Gastroesophageal sphincter (tissue), 4 donors: ENCODE results near the gene DBH. TPM values are rescaled to one million over a fixed set of nuclear protein-coding genes. Genes with fewer than 3 reads are reported as not detected.
"Not testable (repeated sequence)": the region's sequence is repeated elsewhere in the genome, so short reads cannot be mapped to it uniquely, and the experiment has no call there.

Experiments
- ATAC-seq: fragments of 150-250 bp; one replicate; pipeline ENCODE4 v1.9.1; 2016; ENCODE audit warnings: mild to moderate bottlenecking, moderate library complexity
- H3K27ac ChIP-seq, 4 donors: fragments of 200-600 bp; sonication (generic) in 3 of 4; 1 replicate in 3 of 4; 2 replicates in 1 of 4; pipeline ENCODE4 v1.5.1; 2016 to 2019
- H3K27me3 ChIP-seq: fragments of 200-600 bp; sonication (generic); one replicate; pipeline ENCODE4 v1.5.1; 2019
- H3K36me3 ChIP-seq, 2 donors: fragments of 200-600 bp; sonication (generic); one replicate each; pipeline ENCODE4 v1.5.1; 2019; ENCODE audit warnings: control low read depth in 1 of 2
- H3K4me1 ChIP-seq, 3 donors: fragments of 200-600 bp; sonication (generic); 1 replicate in 2 of 3; 2 replicates in 1 of 3; pipeline ENCODE4 v1.5.1; 2016 to 2019; ENCODE audit warnings: control low read depth in 2 of 3
- H3K4me3 ChIP-seq, 2 donors: fragments of 200-600 bp; sonication (generic); one replicate each; pipeline ENCODE4 v1.5.1; 2019; ENCODE audit warnings: mild to moderate bottlenecking in 1 of 2, moderate library complexity in 1 of 2
- H3K9me3 ChIP-seq, 3 donors: fragments of 200-600 bp; sonication (generic); one replicate each; pipeline ENCODE4 v1.5.1; 2017 to 2019; ENCODE audit warnings: control low read depth in 2 of 3
- CTCF ChIP-seq, 4 experiments: fragments of 200-600 bp in 2 of 4; fragments of 450-650 bp in 2 of 4; sonication (generic) in 1 of 4; IDR thresholded peaks; one replicate each; pipeline ENCODE4 v1.5.1; 2017 to 2019; ENCODE audit warnings: antibody characterized with exemption in 4 of 4, mild to moderate bottlenecking in 2 of 4, moderate library complexity in 2 of 4
- EP300 ChIP-seq: sonication (generic); formaldehyde crosslinking; IDR thresholded peaks from one replicate; pipeline ENCODE4 v1.6.1; 2017; ENCODE audit warnings: antibody characterized with exemption, mild to moderate bottlenecking
- POLR2A ChIP-seq, 2 donors: fragments of 450-650 bp; IDR thresholded peaks; one replicate each; pipeline ENCODE4 v1.6.1; 2017; ENCODE audit warnings: antibody characterized with exemption in 2 of 2, mild to moderate bottlenecking in 2 of 2, moderate library complexity in 1 of 2
- POLR2AphosphoS5 ChIP-seq: sonication (generic); formaldehyde crosslinking; IDR thresholded peaks from one replicate; pipeline ENCODE4 v1.6.1; 2017; ENCODE audit warnings: antibody characterized with exemption
- WGBS, 2 donors: methylation state at CpG; one replicate each; pipeline ENCODE4 v1.1.5; 2018; ENCODE audit warnings: low coverage in 1 of 2; 5-methylcytosine and 5-hydroxymethylcytosine counted together
- total RNA-seq, 4 donors: library from RNA; depleted of rRNA; stranded (reverse); fragments of >200 nt; gene quantifications; one replicate each; pipeline ENCODE4 v1.1.0, GENCODE V29; 2016

The DBH gene
- total RNA-seq, 4 donors from 2014 or later: not detected

GRCh38 chr9:133672503-133673257 is 36.5 kb downstream of the DBH start:
- no peaks in the 10 kb centered on the region for H3K4me1 ChIP-seq
- H3K4me3 ChIP-seq: no peak overlapping the region
- no peaks in the 10 kb centered on the region for H3K27me3 ChIP-seq
- no peaks in the 10 kb centered on the region for H3K9me3 ChIP-seq
- no peak for ATAC-seq
- TF ChIP-seq EP300 (no peak), POLR2AphosphoS5 (no peak), POLR2A (IDR thresholded peaks at IDR 0.05) (no peak), CTCF (IDR thresholded peaks at IDR 0.05) (no peak)
- no peak overlapping the region for H3K27ac ChIP-seq
- H3K36me3 ChIP-seq: no peaks in the 10 kb centered on the region
- WGBS, 2 donors: 89 to 100% methylated on average over 1 to 5 of the region's 31 CpGs

- no peaks in the 10 kb centered on the region for H3K27me3 ChIP-seq
- no peak overlapping the region for H3K4me3 ChIP-seq
- H3K27ac ChIP-seq: no peak overlapping the region
- H3K4me1 ChIP-seq: no peaks in the 10 kb centered on the region
- no peak for ATAC-seq
- H3K9me3 ChIP-seq: no peaks in the 10 kb centered on the region
- H3K36me3 ChIP-seq: no peaks in the 10 kb centered on the region
- 67% methylated on average over 2 of the region's 9 CpGs; no CpG with 5 or more reads in 1 of the 2 donors for WGBS, 2 donors
- TF ChIP-seq CTCF (IDR thresholded peaks at IDR 0.05) (no peak), POLR2AphosphoS5 (no peak), POLR2A (IDR thresholded peaks at IDR 0.05) (no peak), EP300 (no peak)
Measured at GRCh38 chr9:133673258-133673655, 37.1 kb downstream of the DBH start.

- no CpG with 5 or more reads among the region's 14 CpGs for WGBS, 2 donors
- no peak overlapping the region for H3K4me3 ChIP-seq
- no peak overlapping the region for H3K27ac ChIP-seq
- H3K4me1 ChIP-seq: peaks cover 0 to 2% (median 0%) of the 10 kb centered on the region in 3 donors
- H3K9me3 ChIP-seq: no peaks in the 10 kb centered on the region
- H3K27me3 ChIP-seq: no peaks in the 10 kb centered on the region
- no peak for ATAC-seq
- H3K36me3 ChIP-seq: no peaks in the 10 kb centered on the region
- TF ChIP-seq CTCF (IDR thresholded peaks at IDR 0.05) (no peak), POLR2A (IDR thresholded peaks at IDR 0.05) (no peak), POLR2AphosphoS5 (no peak), EP300 (no peak)
Measured at GRCh38 chr9:133674091-133674490, 37.9 kb downstream of the DBH start.

- not testable (repeated sequence) for ATAC-seq, H3K27me3 ChIP-seq, H3K9me3 ChIP-seq, H3K27ac ChIP-seq, H3K36me3 ChIP-seq, H3K4me3 ChIP-seq
- 86 to 91% methylated on average over 1 of the region's 3 CpGs for WGBS, 2 donors
- peaks cover 0 to 16% (median 0%) of the 10 kb centered on the region in 3 donors for H3K4me1 ChIP-seq
Measured at GRCh38 chr9:133675796-133676195, 39.6 kb downstream of the DBH start.

- Histone ChIP-seq H3K4me1 (peaks cover 0 to 16% (median 0%) of the 10 kb centered on the region in 3 donors), H3K36me3 (no peaks in the 10 kb centered on the region), H3K27ac (no peak overlapping the region), H3K9me3 (no peaks in the 10 kb centered on the region), H3K4me3 (no peak overlapping the region), H3K27me3 (no peaks in the 10 kb centered on the region)
- no peak for ATAC-seq
- no peak for TF ChIP-seq POLR2AphosphoS5
- no peak for TF ChIP-seq POLR2A (IDR thresholded peaks at IDR 0.05)
- no peak for TF ChIP-seq CTCF (IDR thresholded peaks at IDR 0.05)
- WGBS, 2 donors: 73 to 81% methylated on average over 4 to 6 of the region's 10 CpGs
Measured at GRCh38 chr9:133676450-133676849, 40.3 kb downstream of the DBH start.
